ENCODE results near the gene H1-8. TPM values are rescaled to one million over a fixed set of nuclear protein-coding genes. Genes with fewer than 3 reads are reported as not detected.

Gene H1-8
- total RNA-seq, 1 donor from 2014 or later = not detected

DNA sequence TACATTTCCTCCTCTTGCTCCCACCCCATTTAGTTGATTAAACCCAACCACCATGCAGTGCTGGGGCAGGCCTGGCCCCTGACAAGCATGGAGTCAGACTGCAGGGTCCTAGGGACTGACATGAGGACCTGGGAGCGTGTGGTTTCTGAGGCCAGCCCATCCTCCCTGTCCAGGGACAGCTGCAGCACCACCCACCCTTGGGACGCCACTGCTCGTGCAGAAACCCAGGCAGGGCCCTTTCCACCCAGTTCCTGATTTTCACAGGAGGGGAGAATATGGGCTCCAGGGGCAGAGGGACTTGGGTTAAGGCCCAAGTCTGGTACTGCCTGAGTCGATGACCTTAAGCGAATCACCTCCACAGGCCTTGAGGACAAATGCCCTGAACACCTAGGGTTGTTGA is 39.8 kb downstream of the H1-8 start:
- H3K9me3 Mint-ChIP-seq = no peaks in the 10 kb centered on the region
- DNase-seq (no peak), ATAC-seq (ENCODE audit: low read depth) (no peak)
- H3K36me3 Mint-ChIP-seq (ENCODE audit: low read depth) = no peaks in the 10 kb centered on the region
- TF ChIP-seq, protein P1, sequence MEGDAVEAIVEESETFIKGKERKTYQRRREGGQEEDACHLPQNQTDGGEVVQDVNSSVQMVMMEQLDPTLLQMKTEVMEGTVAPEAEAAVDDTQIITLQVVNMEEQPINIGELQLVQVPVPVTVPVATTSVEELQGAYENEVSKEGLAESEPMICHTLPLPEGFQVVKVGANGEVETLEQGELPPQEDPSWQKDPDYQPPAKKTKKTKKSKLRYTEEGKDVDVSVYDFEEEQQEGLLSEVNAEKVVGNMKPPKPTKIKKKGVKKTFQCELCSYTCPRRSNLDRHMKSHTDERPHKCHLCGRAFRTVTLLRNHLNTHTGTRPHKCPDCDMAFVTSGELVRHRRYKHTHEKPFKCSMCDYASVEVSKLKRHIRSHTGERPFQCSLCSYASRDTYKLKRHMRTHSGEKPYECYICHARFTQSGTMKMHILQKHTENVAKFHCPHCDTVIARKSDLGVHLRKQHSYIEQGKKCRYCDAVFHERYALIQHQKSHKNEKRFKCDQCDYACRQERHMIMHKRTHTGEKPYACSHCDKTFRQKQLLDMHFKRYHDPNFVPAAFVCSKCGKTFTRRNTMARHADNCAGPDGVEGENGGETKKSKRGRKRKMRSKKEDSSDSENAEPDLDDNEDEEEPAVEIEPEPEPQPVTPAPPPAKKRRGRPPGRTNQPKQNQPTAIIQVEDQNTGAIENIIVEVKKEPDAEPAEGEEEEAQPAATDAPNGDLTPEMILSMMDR (IDR thresholded peaks at IDR 0.05) = no peak
- ChIA-PET POLR2A (no interaction called here), CTCF (no interaction called here)
- intact Hi-C loops (cut with micrococcal nuclease) = no loop called here
- H3K4me1 Mint-ChIP-seq = peaks cover 24% of the 10 kb centered on the region
- H3K27ac Mint-ChIP-seq = peak overlapping the region; percentile 22
- no peak overlapping the region for H3K4me3 Mint-ChIP-seq
- no peaks in the 10 kb centered on the region for H3K27me3 Mint-ChIP-seq

DNA sequence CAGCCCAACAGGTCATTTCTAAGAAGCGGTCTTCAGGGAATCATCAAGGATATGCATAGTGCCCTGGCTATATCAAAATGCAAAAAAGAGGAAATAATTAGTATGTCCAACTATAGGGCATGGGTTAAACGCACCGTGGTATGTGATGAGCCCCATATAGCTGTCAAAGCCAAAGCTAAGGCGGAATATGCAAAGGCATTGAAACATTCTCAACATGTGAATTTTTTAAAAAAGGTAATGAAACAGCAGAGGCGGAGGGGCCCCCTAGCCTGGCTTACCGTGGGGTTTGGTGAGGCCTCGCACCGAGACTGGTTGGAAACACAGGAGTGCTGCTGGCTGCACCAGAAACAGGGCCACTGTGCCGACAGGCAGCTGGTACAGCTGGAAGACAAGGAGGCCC is 40.3 kb downstream of the H1-8 start:
- ChIA-PET POLR2A (no interaction called here), CTCF (no interaction called here)
- DNase-seq (no peak), ATAC-seq (ENCODE audit: low read depth) (no peak)
- Mint-ChIP-seq H3K9me3 (no peaks in the 10 kb centered on the region), H3K27me3 (no peaks in the 10 kb centered on the region), H3K4me1 (peaks cover 19% of the 10 kb centered on the region), H3K27ac (peak overlapping the region; percentile 22), H3K4me3 (no peak overlapping the region), H3K36me3 (ENCODE audit: low read depth) (no peaks in the 10 kb centered on the region)
- intact Hi-C loops (cut with micrococcal nuclease) = no loop called here
- TF ChIP-seq, protein P1 (IDR thresholded peaks at IDR 0.05) = no peak

DNA sequence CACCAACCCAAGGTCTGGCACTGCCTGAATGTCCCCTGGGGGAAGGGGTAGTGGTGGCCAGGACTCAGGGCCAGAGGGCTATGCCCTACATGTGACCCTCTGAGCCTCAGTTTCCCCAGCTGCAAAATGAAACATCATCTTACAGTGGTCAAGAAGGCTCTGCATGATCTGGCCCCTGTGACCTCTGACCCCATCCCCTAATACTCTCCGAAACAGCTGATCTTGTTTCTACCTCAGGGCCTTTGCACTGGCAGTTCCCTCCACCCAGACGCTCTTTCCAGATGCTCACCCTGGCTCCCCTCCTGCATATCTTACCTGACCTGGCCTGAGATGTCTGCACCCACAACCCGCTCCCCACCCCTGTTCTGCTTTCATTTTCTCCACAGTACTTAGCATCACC is 41.7 kb downstream of the H1-8 start:
- DNase-seq (no peak), ATAC-seq (ENCODE audit: low read depth) (no peak)
- Mint-ChIP-seq H3K27me3 (no peaks in the 10 kb centered on the region), H3K27ac (no peak overlapping the region), H3K4me3 (no peak overlapping the region), H3K4me1 (peaks cover 9% of the 10 kb centered on the region), H3K9me3 (no peaks in the 10 kb centered on the region), H3K36me3 (ENCODE audit: low read depth) (no peaks in the 10 kb centered on the region)
- TF ChIP-seq, protein P1 (IDR thresholded peaks at IDR 0.05) = no peak
- intact Hi-C loops (cut with micrococcal nuclease) = no loop called here
- ChIA-PET POLR2A (no interaction called here), CTCF (no interaction called here)

DNA sequence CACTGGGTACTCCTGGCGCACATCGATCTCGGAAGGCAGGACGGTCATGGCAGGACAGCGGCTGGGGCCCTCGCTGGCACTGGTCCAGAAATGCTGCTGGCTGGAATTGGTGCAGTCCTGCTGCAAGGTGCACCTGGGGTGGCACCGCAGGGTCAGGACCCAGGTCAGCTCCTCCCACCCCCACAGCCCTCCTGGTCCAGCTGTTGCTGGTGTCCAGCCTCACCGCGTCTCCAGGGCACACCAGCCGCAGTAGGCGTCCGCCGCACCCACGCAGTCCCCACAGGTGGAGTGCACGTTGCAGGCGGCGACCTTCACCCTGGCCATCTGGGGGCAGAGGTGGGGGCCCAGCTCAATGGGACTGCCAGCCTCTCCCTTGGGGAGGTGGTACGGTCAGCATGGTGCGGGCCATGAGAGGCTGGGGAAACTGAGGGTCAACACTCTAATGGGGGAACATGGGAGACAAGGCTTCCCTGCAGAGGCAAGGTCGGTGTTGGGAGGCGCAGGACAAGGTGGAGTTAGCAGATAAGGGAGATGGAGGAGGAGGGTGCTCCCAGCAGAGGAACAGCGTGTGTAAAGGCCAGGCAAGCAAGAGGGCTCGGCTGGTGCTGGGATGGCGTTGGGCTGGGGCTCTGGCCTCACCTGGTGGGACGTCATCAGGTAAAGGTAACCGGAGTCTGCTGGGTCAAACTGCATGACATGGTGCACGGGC is 43.1 kb downstream of the H1-8 start:
- POLR2A ChIA-PET = interaction anchor here (0.5 kb wide), 1 partner anchor 582 kb away, joined by 13 read pairs; no protein-coding TSS in a partner anchor

DNA sequence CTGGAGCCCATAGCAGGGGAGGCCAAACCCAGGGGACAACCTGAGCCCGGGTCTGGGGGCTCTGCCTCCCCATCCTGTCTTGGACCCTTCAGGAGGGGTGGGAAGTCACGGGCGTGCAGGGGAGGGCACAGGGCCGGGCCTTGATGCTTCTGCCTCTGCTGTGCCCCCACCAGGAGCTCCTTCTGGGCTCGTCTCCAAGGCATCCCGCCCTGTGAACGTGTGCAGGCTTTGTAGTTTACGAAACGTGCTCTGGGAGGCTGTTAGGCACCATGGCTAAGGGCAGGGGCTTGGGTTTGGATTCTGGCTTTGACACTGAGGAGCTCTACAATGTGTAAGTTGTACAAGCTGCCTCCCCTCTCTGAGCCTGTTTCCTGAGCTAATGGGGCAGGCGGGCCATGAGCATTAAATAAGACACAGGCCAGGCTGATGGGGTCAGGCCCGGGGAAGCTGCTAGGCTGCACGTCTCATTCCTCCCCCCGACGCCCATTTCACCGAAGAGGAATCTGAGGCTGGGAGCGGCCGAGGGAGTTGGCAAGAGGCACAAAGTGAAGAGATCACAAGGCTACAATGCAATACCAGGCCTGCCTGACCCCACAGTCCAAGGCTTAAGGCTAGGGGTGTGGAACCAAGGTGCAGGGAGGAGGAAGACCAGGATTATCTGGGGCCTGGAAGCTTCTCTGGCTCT is 43.9 kb downstream of the H1-8 start:
- Mint-ChIP-seq H3K36me3 (ENCODE audit: low read depth) (no peaks in the 10 kb centered on the region), H3K27ac (no peak overlapping the region), H3K4me3 (no peak overlapping the region), H3K4me1 (peaks cover 8% of the 10 kb centered on the region), H3K9me3 (no peaks in the 10 kb centered on the region), H3K27me3 (peaks cover 4% of the 10 kb centered on the region)
- DNase-seq (no peak), ATAC-seq (ENCODE audit: low read depth) (no peak)
- intact Hi-C loops (cut with micrococcal nuclease) = no loop called here
- ChIA-PET POLR2A (interaction anchor here (0.5 kb wide), 1 partner anchor 582 kb away, joined by 13 read pairs; no protein-coding TSS in a partner anchor), CTCF (no interaction called here)
- TF ChIP-seq, protein P1 (IDR thresholded peaks at IDR 0.05) = no peak

More for the DNA sequence above, 43.1 kb downstream of the H1-8 start:
- no peak for DNase-seq
- H3K9me3 Mint-ChIP-seq = no peaks in the 10 kb centered on the region
- TF ChIP-seq, protein P1 (IDR thresholded peaks at IDR 0.05) = no peak
- intact Hi-C loops (cut with micrococcal nuclease) = no loop called here
- peaks cover 6% of the 10 kb centered on the region for H3K4me1 Mint-ChIP-seq
- no peak overlapping the region for H3K4me3 Mint-ChIP-seq
- ATAC-seq (ENCODE audit: low read depth) = no peak
- no peak overlapping the region for H3K27ac Mint-ChIP-seq
- CTCF ChIA-PET = no interaction called here
- H3K36me3 Mint-ChIP-seq (ENCODE audit: low read depth) = no peaks in the 10 kb centered on the region
- no peaks in the 10 kb centered on the region for H3K27me3 Mint-ChIP-seq

All from activated B cell treated with CpG ODN at 0.5 μM for 24 hours (primary cell).